OCI-LY7 (cell line): Measurements from ENCODE around the gene POLR1B. TPM values are rescaled to one million over a fixed set of nuclear protein-coding genes. Genes with fewer than 3 reads are reported as not detected.

ENCODE experiments used
- BruUV-seq: library from RNA; stranded (reverse); fragments of 400-500 nt; replicated peaks from 2 replicates; lab custom pipeline; 2021; lab: Mats Ljungman, UMichigan
- CTCF ChIA-PET: fragments of 300-600 bp; sonication (Branson Sonifier 250); formaldehyde crosslinking; loops from one replicate; lab custom pipeline; 2022; ENCODE audit warnings: antibody characterized with exemption; ENCODE audit not compliant: unreplicated experiment; lab: Charles Lee
- POLR2A ChIA-PET: fragments of 300-600 bp; sonication (Branson Sonifier 250); formaldehyde crosslinking; loops from one replicate; lab custom pipeline; 2022; ENCODE audit warnings: antibody characterized with exemption; lab: Charles Lee
- DNase-seq: peaks from one replicate; pipeline ENCODE4 v3.0.0-alpha.2; 2015; ENCODE audit warnings: low spot score
- H2AFZ ChIP-seq: fragments of 200-600 bp; sonication (generic), shearing (Covaris generic); 2 replicates; pipeline ENCODE4 v1.6.1; 2014; ENCODE audit warnings: mild to moderate bottlenecking, antibody characterized with exemption, low read length, moderate library complexity
- H3K27ac ChIP-seq: fragments of 200-600 bp; sonication (generic); 2 replicates; pipeline ENCODE4 v1.5.1; 2014; ENCODE audit warnings: mixed run types, low read depth, mild to moderate bottlenecking, moderate library complexity, low read length, inconsistent platforms; ENCODE audit not compliant: poor library complexity, severe bottlenecking
- H3K36me3 ChIP-seq: fragments of 200-600 bp; sonication (generic); 2 replicates; pipeline ENCODE4 v1.6.1; 2014; ENCODE audit warnings: mild to moderate bottlenecking, antibody characterized with exemption, low read length, moderate library complexity, mixed read lengths; ENCODE audit not compliant: insufficient read depth
- H3K4me1 ChIP-seq: fragments of 200-600 bp; sonication (generic); 2 replicates; pipeline ENCODE4 v1.5.1; 2014; ENCODE audit warnings: mild to moderate bottlenecking, low read length; ENCODE audit not compliant: insufficient read depth, poor library complexity, severe bottlenecking
- H3K4me2 ChIP-seq: fragments of 200-600 bp; sonication (generic); 2 replicates; pipeline ENCODE4 v1.6.1; 2014; ENCODE audit warnings: mild to moderate bottlenecking, low read length
- H3K4me3 ChIP-seq: fragments of 200-600 bp; sonication (generic); 2 replicates; pipeline ENCODE4 v1.5.1; 2014; ENCODE audit warnings: mild to moderate bottlenecking, low read depth, low read length; ENCODE audit not compliant: poor library complexity, severe bottlenecking
- H3K79me2 ChIP-seq: fragments of 200-600 bp; sonication (generic); 2 replicates; pipeline ENCODE4 v1.6.1; 2016; ENCODE audit warnings: low read depth, mild to moderate bottlenecking, low read length, moderate library complexity, mixed read lengths; ENCODE audit not compliant: insufficient read depth
- H3K9me2 ChIP-seq: fragments of 200-600 bp; sonication (generic); 2 replicates; pipeline ENCODE4 v1.6.1; 2016; ENCODE audit warnings: mild to moderate bottlenecking, low read length, mixed read lengths; ENCODE audit not compliant: insufficient read depth
- H3K9me3 ChIP-seq: fragments of 200-600 bp; sonication (generic); 2 replicates; pipeline ENCODE4 v1.6.1; 2014; ENCODE audit warnings: mild to moderate bottlenecking, mixed run types, low read length, mixed read lengths
- H4K20me1 ChIP-seq: fragments of 200-600 bp; sonication (generic); 2 replicates; pipeline ENCODE4 v1.6.1; 2014; ENCODE audit warnings: mild to moderate bottlenecking, antibody characterized with exemption, low read length, moderate library complexity, mixed read lengths; ENCODE audit not compliant: insufficient read depth
- CTCF ChIP-seq: fragments of 200-600 bp; sonication (generic); conservative IDR thresholded peaks from 2 replicates; pipeline ENCODE4 v1.5.1; 2014; ENCODE audit warnings: mild to moderate bottlenecking, antibody characterized with exemption, low read length, moderate library complexity, mixed read lengths
- EZH2phosphoT487 ChIP-seq: fragments of 200-600 bp; sonication (generic); IDR thresholded peaks from 2 replicates; pipeline ENCODE4 v1.6.1; 2018; ENCODE audit warnings: low read depth, borderline replicate concordance, mild to moderate bottlenecking, mixed run types, antibody characterized with exemption, low read length, moderate library complexity, mixed read lengths
- intact Hi-C: fragments of 100-400 bp; cut with micrococcal nuclease; formaldehyde crosslinking; loops from one replicate; pipeline ENCODE4 v1.10.0; 2022; ENCODE audit not compliant: unreplicated experiment
- total RNA-seq, 2 experiments: library from RNA; depleted of rRNA in 1 of 2; stranded (reverse); fragments of >200 nt in 1 of 2; shearing (Covaris generic) in 1 of 2; gene quantifications; 2 replicates each; pipeline ENCODE4 v1.2.3, GENCODE V29; 2014 to 2022

The POLR1B gene
- total RNA-seq, 2 experiments from 2014 or later, result 30.5 to 44.7 TPM

GRCh38 chr2:112618383-112618782, 76.1 kb downstream of the POLR1B start:
- H3K79me2 ChIP-seq, result no peaks in the 10 kb centered on the region
- ChIA-PET POLR2A (interaction anchor here (0.6 kb wide), 1 partner anchor 164 kb away, joined by 3 read pairs; no protein-coding TSS in a partner anchor), CTCF (no interaction called here)
- DNase-seq, result no peak
- no TSS peak for BruUV-seq
- H3K27ac ChIP-seq, result no peak overlapping the region
- H3K36me3 ChIP-seq, result no peaks in the 10 kb centered on the region
- no peak overlapping the region for H3K4me3 ChIP-seq
- intact Hi-C loops, result no loop called here
- no peak overlapping the region for H2AFZ ChIP-seq
- no peak overlapping the region for H3K4me2 ChIP-seq
- no peaks in the 10 kb centered on the region for H3K4me1 ChIP-seq
- no peak for TF ChIP-seq CTCF
- no peaks in the 10 kb centered on the region for H3K9me2 ChIP-seq
- H3K9me3 ChIP-seq, result no peaks in the 10 kb centered on the region
- no peaks in the 10 kb centered on the region for H4K20me1 ChIP-seq

- TF ChIP-seq EZH2phosphoT487, result no peak
- no peak for TF ChIP-seq CTCF
- Histone ChIP-seq H3K27ac (no peak overlapping the region), H3K4me3 (no peak overlapping the region), H3K4me1 (peaks cover 4% of the 10 kb centered on the region), H3K4me2 (no peak overlapping the region), H2AFZ (no peak overlapping the region), H3K79me2 (no peaks in the 10 kb centered on the region), H3K9me2 (no peaks in the 10 kb centered on the region), H4K20me1 (no peaks in the 10 kb centered on the region), H3K36me3 (no peaks in the 10 kb centered on the region), H3K9me3 (no peaks in the 10 kb centered on the region)
- no TSS peak for BruUV-seq
- ChIA-PET CTCF (no interaction called here), POLR2A (no interaction called here)
- intact Hi-C loops, result no loop called here
- no peak for DNase-seq
Measured at GRCh38 chr2:112621790-112622527, 79.7 kb downstream of the POLR1B start.

GRCh38 chr2:112622528-112622849, 80.2 kb downstream of the POLR1B start:
- Histone ChIP-seq H2AFZ (no peak overlapping the region), H3K4me2 (no peak overlapping the region), H3K9me3 (no peaks in the 10 kb centered on the region), H3K27ac (no peak overlapping the region), H3K9me2 (no peaks in the 10 kb centered on the region), H3K79me2 (no peaks in the 10 kb centered on the region), H3K36me3 (no peaks in the 10 kb centered on the region), H3K4me1 (peaks cover 4% of the 10 kb centered on the region), H3K4me3 (no peak overlapping the region), H4K20me1 (no peaks in the 10 kb centered on the region)
- DNase-seq, result no peak
- no TSS peak for BruUV-seq
- intact Hi-C loops, result no loop called here
- TF ChIP-seq CTCF, result no peak
- no peak for TF ChIP-seq EZH2phosphoT487
- POLR2A ChIA-PET, result interaction anchor here (0.6 to 1.1 kb wide), 2 partner anchors 11 to 34 kb away, joined by 3 read pairs; no protein-coding TSS in a partner anchor
- CTCF ChIA-PET, result no interaction called here
